ENCODE measurements around the gene PSTPIP1. TPM values are rescaled to one million over a fixed set of nuclear protein-coding genes. Genes with fewer than 3 reads are reported as not detected.

The PSTPIP1 gene
- total and polyA plus RNA-seq, 2 of the 13 experiments (the other 11 are each of a cell fraction or from before 2014, with no cell fraction given): 4.4 to 8.7 TPM

GRCh38 chr15:77023576-77024272 lies 28.8 kb downstream of the PSTPIP1 start:
- H3K4me1 ChIP-seq (ENCODE audit: insufficient read depth, low read length): no peaks in the 10 kb centered on the region
- ATAC-seq (no peak), FAIRE-seq (no peak), DNase-seq (ENCODE audit: low spot score) (no peak)
- H3K79me2 ChIP-seq (ENCODE audit: insufficient read depth, low read length): no peaks in the 10 kb centered on the region
- H3K4me3 ChIP-seq (replicated peaks in 1 of 3; ENCODE audit: insufficient read depth in 1 of 3, low read depth in 2 of 3, low read length in 3 of 3): no peak overlapping the region
- no TSS peak for BruUV-seq (replicated peaks)
- no peak overlapping the region for H3K9ac ChIP-seq (ENCODE audit: insufficient read depth, low read depth, low read length)
- H3K9me3 ChIP-seq (ENCODE audit: low read length): no peaks in the 10 kb centered on the region
- POLR2A ChIA-PET: no interaction called here
- H3K4me2 ChIP-seq (ENCODE audit: low read depth, low read length): no peak overlapping the region
- CTCF ChIA-PET (ENCODE audit: low intra/inter-chr PET ratio, low total read pairs): interaction anchor here (1.1 to 1.2 kb wide), 2 partner anchors 473 to 520 kb away, joined by 4 to 8 read pairs; no protein-coding TSS in a partner anchor
- WGBS (ENCODE audit: low lambda C conversion rate): 30% methylated on average over 13 of the region's 20 CpGs
- peaks cover 8 to 49% of the 10 kb centered on the region in 2 experiments; a peak in 4 of 5 replicates for H3K27me3 ChIP-seq (ENCODE audit: control insufficient read depth in 1 of 2, insufficient read depth in 2 of 2, low read length in 2 of 2)
- H3K36me3 ChIP-seq (replicated peaks in 1 of 2; ENCODE audit: control insufficient read depth in 1 of 2, insufficient read depth in 2 of 2, low read length in 2 of 2): no peaks in the 10 kb centered on the region
- no peaks in the 10 kb centered on the region for H4K20me1 ChIP-seq (ENCODE audit: insufficient read depth, low read length)
- in situ Hi-C loops (cut with HindIII; ENCODE audit: extremely low pct_ligation_motif_present, low pct_unique_long_range_greater_than_20kb) (no loop called here), intact Hi-C loops (cut with micrococcal nuclease; ENCODE audit: unreplicated experiment) (no loop called here)
- no peak overlapping the region for H3K27ac ChIP-seq (ENCODE audit: extremely low read length, insufficient read depth, low read length)
- no peak for TF ChIP-seq SRSF9 (IDR thresholded peaks at IDR 0.05; ENCODE audit: borderline replicate concordance, insufficient read depth, low read depth, low read length, poor library complexity, severe bottlenecking)
- TF ChIP-seq, protein P1, sequence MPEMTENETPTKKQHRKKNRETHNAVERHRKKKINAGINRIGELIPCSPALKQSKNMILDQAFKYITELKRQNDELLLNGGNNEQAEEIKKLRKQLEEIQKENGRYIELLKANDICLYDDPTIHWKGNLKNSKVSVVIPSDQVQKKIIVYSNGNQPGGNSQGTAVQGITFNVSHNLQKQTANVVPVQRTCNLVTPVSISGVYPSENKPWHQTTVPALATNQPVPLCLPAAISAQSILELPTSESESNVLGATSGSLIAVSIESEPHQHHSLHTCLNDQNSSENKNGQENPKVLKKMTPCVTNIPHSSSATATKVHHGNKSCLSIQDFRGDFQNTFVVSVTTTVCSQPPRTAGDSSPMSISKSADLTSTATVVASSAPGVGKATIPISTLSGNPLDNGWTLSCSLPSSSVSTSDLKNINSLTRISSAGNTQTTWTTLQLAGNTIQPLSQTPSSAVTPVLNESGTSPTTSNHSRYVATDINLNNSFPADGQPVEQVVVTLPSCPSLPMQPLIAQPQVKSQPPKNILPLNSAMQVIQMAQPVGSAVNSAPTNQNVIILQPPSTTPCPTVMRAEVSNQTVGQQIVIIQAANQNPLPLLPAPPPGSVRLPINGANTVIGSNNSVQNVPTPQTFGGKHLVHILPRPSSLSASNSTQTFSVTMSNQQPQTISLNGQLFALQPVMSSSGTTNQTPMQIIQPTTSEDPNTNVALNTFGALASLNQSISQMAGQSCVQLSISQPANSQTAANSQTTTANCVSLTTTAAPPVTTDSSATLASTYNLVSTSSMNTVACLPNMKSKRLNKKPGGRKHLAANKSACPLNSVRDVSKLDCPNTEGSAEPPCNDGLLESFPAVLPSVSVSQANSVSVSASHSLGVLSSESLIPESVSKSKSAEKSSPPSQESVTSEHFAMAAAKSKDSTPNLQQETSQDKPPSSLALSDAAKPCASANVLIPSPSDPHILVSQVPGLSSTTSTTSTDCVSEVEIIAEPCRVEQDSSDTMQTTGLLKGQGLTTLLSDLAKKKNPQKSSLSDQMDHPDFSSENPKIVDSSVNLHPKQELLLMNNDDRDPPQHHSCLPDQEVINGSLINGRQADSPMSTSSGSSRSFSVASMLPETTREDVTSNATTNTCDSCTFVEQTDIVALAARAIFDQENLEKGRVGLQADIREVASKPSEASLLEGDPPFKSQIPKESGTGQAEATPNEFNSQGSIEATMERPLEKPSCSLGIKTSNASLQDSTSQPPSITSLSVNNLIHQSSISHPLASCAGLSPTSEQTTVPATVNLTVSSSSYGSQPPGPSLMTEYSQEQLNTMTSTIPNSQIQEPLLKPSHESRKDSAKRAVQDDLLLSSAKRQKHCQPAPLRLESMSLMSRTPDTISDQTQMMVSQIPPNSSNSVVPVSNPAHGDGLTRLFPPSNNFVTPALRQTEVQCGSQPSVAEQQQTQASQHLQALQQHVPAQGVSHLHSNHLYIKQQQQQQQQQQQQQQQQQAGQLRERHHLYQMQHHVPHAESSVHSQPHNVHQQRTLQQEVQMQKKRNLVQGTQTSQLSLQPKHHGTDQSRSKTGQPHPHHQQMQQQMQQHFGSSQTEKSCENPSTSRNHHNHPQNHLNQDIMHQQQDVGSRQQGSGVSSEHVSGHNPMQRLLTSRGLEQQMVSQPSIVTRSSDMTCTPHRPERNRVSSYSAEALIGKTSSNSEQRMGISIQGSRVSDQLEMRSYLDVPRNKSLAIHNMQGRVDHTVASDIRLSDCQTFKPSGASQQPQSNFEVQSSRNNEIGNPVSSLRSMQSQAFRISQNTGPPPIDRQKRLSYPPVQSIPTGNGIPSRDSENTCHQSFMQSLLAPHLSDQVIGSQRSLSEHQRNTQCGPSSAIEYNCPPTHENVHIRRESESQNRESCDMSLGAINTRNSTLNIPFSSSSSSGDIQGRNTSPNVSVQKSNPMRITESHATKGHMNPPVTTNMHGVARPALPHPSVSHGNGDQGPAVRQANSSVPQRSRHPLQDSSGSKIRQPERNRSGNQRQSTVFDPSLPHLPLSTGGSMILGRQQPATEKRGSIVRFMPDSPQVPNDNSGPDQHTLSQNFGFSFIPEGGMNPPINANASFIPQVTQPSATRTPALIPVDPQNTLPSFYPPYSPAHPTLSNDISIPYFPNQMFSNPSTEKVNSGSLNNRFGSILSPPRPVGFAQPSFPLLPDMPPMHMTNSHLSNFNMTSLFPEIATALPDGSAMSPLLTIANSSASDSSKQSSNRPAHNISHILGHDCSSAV (CRISPR knock-in tag; IDR thresholded peaks at IDR 0.05; ENCODE audit: borderline replicate concordance): no peak
- TF ChIP-seq ZNF629 (CRISPR knock-in tag; conservative IDR thresholded peaks at IDR 0.05): peak; percentile 74
- no peak for TF ChIP-seq SNRNP70 (IDR thresholded peaks at IDR 0.05; ENCODE audit: low read depth, low read length)
- no peak overlapping the region for H2AFZ ChIP-seq (ENCODE audit: low read length)

Measured in HepG2 (cell line).